ENCODE measurements around the gene RAP1GAP2.
"Not testable (repeated sequence)": the region's sequence is repeated elsewhere in the genome, so short reads cannot be mapped to it uniquely, and the experiment has no call there.

RAP1GAP2 gene

DNA sequence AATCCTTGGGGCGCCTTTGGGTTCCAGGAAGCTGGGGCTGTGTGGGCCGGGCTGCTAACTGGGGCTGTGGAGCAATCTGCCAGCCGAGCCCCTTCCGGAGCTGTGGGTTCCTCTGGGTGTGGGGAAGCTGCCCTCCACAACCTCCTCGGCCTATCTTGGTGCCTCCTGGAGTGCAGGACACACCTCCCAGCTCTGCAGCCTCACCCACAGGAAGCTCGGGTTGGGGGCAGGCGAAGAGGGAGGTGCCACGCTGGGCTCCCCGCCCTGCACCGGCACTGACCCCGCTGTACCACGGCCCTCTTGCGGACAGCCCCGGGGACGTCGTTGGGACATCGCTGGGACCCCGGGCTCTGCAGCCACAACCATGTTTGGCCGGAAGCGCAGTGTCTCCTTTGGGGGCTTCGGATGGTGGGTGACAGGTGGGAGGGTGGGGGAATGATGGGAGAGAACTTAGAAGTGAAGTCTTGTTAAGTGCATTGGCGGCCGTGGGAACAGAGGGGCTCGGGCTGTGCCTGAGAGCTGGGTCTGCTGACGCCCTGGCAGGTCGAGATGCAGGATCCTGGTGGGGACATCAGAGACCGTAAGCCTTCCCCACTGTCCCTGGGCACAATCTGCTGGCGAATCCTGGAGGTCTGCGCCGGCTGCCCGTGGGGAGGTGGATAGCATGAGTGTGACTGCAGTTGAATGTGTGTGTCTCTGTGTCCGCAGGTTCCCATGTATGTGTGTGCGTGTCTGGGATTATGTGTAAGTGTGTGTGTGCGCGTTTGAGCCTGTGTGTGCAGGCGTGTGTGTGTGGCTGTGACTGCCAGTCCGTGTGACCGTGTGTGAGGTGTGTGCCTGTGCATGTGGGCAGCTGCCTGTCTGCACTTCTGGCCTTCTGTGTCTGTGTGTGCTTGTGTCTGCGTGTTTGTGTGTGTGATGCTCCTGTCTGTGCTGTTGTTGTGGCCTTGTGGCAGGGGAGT lies at the start of gene RAP1GAP2:
Gene RAP1GAP2, plus strand, starts transcription at position 275 of the 962 bp plus-strand sequence. Its CDS starts 90 bp downstream, at position 365.
- DNase-seq (ENCODE audit: low spot score), result no peak

DNA sequence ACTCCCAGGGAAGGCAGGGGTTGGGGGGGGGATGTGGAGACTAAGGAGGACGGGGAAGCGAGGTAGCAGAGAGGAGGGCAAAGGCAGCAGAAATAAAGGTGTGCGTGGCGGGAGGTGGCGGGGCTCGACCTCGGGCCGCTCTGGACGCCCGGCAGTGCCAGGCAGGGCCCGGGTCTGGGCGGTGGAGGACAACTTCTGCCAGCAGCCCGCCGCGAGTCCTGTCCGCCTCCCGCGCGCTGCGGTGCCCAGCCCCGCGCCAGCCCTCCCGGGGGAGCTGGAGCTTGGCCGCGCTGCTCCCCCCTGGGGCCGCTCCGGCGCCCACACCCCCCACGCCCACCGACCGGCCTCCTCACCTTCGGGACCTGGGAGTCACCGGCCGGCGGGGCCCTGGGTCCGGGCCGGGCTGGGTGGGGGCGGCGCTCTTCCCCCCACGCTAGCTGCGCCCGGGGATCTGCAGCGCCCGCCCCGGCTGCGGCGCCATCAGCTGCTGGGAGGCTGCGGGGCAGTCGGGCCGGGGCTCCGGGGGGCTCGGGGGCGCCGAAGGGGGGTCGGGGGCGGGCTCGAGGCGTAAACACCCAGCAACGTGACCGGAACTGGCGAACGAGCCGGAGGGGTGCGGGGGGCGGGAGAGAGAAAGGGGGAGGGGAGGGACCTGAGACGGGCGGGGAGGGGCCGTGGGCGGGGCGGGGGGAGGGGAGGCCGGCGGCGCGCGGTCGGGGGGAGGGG lies 47.0 kb upstream of the RAP1GAP2 start, which contains the start of gene CCDC92B:
Gene CCDC92B, minus strand, starts transcription at position 595 of the 726 bp plus-strand sequence. CDS start 14,507 bp downstream, outside the sequence.
- DNase-seq (ENCODE audit: low spot score), result no peak

DNA sequence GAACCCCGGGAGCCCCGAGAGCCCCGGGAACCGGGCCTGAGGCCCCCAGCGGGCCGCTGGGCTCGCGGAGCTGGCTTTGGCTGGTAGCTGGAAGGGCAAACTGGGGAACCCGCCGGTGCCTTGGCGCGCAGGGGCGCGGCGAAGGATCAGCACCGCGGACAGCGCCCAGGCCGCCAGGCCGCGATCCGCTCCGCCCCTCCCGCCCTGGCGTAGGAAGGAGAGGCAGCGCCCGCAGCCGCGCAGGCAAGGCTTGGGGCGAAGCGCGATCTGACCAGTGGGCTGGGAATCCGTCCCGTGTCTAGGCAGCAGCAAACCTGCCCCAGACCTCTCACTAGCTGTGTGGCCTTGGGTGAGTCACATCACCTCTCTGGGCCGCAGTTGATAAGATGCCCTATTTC lies 46.5 kb upstream of the RAP1GAP2 start:
- peak; percentile 66 for DNase-seq (ENCODE audit: low spot score)

DNA sequence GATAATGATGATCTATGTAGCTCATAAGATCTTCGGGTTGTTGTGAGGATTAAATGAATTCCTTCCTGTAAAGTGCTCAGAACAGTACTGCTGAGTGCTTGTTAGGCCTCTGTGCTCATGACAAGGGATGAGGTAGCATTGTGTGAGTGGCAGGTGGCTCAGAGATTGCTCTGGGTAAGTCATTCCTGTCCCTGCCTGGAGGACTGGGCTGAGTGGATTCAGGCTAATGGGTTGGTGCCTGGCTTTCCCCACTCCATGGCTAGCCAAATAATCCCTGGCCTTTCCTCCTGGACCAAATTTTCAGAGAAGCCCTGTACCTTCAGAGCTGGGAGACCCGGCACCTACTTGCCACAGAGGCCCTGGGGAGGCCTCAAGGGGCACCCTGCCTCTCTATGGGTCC lies 45.5 kb upstream of the RAP1GAP2 start:
- DNase-seq (ENCODE audit: low spot score), result no peak

- no peak for DNase-seq (ENCODE audit: low spot score)
Observed at GRCh38 chr17:2751491-2751890, 44.7 kb upstream of the RAP1GAP2 start.

- peak; percentile 44 for DNase-seq (ENCODE audit: low spot score)
Observed at GRCh38 chr17:2755891-2756724, 40.1 kb upstream of the RAP1GAP2 start.

GRCh38 chr17:2758870-2759269 lies 37.4 kb upstream of the RAP1GAP2 start:
- no peak for DNase-seq (ENCODE audit: low spot score)

DNA sequence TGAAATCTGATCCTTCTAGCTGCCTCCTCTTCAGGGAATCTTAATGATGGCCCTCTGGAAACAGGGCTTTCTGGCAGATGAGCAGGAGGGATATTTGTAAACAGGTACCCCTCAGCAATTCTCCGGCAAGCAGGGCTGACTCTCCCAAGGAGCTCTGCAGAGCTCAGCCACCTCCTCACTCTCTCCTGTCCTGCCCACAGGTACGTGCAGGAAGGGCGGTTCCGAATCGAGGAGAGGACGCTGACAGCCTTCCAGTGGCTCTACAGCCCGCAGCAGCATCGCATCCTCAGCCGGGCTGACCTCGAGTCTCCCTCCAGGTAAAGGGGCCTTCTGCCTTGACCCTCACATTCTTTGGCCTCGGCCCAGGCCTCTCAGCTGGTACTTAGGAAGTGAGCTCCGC lies 26.1 kb upstream of the RAP1GAP2 start:
- no peak for DNase-seq (ENCODE audit: low spot score)

GRCh38 chr17:2775206-2775605 lies 21.0 kb upstream of the RAP1GAP2 start:
- no peak for DNase-seq (ENCODE audit: low spot score)

GRCh38 chr17:2776589-2777241 lies 19.5 kb upstream of the RAP1GAP2 start:
- DNase-seq (ENCODE audit: low spot score), result no peak

DNA sequence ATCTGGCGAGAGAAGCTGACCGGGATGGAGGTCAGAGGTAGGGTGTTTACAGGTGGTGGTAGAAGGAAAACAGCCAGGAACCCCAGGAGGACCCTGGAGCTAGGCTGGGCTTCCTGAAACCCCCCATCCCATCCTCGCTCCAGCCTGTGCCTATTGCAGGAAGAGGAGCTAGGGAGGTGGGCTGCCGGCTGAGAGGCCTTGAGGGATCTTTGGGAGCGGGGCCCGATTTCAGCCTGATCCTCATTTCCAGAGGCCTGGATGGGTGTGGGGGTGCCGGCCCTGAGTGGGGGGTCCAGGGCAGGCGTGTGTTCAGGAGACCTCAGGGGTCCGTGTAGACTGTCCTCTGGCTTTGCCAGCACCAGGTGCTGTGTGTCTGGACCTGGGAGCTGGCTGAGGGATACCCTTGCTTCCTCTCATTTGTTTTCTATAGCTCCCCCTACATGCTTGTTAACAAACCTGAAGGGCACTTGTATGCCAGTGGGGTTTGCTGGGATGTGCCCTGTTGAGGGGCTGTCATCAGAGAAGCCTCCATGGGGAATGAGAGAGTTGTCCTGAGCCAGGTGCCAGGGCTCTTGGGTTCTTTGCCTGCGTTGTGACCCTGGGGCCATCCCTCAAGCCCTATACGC lies 18.9 kb upstream of the RAP1GAP2 start:
- DNase-seq (ENCODE audit: low spot score), result no peak

GRCh38 chr17:2778489-2778888 lies 17.7 kb upstream of the RAP1GAP2 start:
- DNase-seq (ENCODE audit: low spot score), result no peak

GRCh38 chr17:2779545-2779944 lies 16.7 kb upstream of the RAP1GAP2 start:
- no peak for DNase-seq (ENCODE audit: low spot score)

GRCh38 chr17:2780256-2780655 lies 16.0 kb upstream of the RAP1GAP2 start:
- DNase-seq (ENCODE audit: low spot score), result no peak

- no peak for DNase-seq (ENCODE audit: low spot score)
Observed at GRCh38 chr17:2780931-2781454, 15.2 kb upstream of the RAP1GAP2 start.

GRCh38 chr17:2781598-2781997 lies 14.6 kb upstream of the RAP1GAP2 start:
- DNase-seq (ENCODE audit: low spot score), result not testable (repeated sequence)

DNA sequence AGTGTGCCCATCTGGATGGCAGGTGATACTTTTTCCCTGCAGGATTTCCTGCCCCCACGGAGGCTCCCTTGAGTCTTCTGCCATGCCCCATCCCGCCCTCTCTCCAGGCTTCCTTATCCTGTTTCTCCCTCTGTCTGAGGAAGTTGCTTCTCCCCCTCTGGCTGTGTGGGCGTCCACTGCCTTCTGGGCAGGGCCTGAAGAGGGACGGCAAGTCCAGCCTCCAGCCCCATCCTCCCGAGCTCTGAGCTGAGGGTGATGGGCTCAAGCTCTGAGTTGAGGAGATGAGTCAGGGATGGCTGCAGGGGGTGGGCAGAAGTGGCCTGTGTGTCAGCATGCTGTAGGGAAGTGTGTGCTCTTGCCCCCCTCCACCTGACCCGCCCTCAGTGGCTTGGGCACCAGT lies 14.2 kb upstream of the RAP1GAP2 start:
- DNase-seq (ENCODE audit: low spot score), result no peak

DNA sequence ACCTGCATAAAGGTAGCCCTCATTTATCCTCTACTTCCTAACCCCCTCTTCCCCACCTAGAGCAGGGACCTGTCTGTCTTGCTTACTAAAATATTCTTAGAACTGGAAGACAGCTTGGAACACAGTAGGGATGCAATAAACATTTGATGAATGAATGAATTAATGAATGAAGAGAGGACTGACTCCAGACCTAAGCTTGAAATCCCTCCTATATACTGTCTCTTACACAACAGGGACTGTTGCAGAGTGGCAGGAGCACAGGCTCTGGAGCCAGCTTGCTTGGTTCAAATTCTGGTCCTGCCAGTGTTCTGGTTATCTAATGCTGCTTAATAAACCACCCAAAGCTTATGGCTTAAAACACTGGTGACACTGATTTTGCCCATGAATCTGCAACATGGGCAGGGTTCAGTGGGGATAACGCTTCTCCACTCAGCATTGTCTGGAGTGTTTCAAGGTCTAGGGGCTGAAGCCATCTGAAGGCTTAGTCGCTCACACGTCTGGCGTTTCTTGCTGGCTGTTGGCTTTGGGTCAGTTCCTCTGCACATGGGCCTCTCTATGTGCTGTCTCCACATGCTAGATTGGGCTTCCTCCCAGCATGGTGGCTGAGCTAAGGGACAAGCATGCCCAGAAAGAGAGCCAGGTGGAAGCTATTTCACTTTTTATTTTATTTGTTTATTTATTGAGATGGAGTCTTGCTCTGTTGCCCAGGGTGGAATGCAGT lies 12.8 kb upstream of the RAP1GAP2 start:
- no peak for DNase-seq (ENCODE audit: low spot score)

DNA sequence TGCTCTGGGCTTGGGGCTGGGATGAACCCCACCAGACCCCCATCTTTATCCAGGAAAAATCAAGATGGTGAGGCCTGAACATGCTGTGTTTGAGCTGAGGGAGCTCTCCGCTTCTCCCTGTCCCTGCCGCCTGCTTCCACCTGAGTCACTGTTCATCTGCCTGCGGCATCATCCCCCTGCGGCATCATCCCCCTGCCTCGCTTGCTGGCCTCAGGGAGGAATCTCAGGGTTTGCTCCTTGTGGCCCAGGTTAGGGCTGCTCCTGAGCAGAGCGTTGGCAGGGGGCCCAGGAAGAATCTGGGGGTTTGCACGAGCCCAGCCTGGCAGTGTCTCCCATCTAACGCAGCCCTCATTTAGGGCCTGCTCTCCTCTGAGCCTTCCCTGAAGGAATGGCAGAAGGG lies 11.4 kb upstream of the RAP1GAP2 start:
- no peak for DNase-seq (ENCODE audit: low spot score)

DNA sequence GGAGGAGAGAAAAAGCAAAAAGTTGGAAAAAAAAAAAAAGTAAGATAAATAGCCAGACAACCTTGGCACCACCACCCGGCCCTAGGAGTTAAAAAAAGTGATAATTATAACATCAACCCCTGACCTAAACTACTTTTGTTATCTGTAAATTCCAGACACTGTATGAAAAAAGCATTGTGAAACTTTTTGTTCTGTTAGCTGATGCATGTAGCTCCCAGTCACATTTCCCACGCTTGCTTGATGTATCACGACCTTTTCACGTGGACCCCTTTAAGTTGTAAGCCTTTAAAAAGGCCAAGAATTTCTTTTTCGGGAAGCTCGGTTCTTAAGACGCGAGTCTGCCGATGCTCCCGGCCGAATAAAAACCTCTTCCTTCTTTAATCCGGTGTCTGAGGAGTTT lies 10.9 kb upstream of the RAP1GAP2 start:
- DNase-seq (ENCODE audit: low spot score), result not testable (repeated sequence)
